DOHH2 (cell line): ENCODE measurements around the gene CMTM3.

Experiments used
- H3F3A ChIP-seq: fragments of 200-600 bp; sonication (generic), shearing (Covaris generic); 2 replicates; pipeline ENCODE4 v1.6.0; 2016; ENCODE audit warnings: antibody characterized with exemption, mild to moderate bottlenecking; ENCODE audit not compliant: control insufficient read depth, insufficient read depth
- H3K27ac ChIP-seq: fragments of 200-600 bp; sonication (generic); 2 replicates; pipeline ENCODE4 v1.5.1; 2014; ENCODE audit warnings: low read depth, mild to moderate bottlenecking, low read length, moderate library complexity
- H3K27me3 ChIP-seq: fragments of 200-600 bp; sonication (generic); 2 replicates; pipeline ENCODE4 v1.6.1; 2014; ENCODE audit warnings: mild to moderate bottlenecking, low read length, mixed read lengths; ENCODE audit not compliant: control insufficient read depth
- H3K36me3 ChIP-seq: fragments of 200-600 bp; sonication (generic); 2 replicates; pipeline ENCODE4 v1.6.1; 2014; ENCODE audit warnings: mild to moderate bottlenecking, low read length, moderate library complexity, mixed read lengths; ENCODE audit not compliant: control insufficient read depth
- H3K4me1 ChIP-seq: fragments of 200-600 bp; sonication (generic); 2 replicates; pipeline ENCODE4 v1.6.1; 2014; ENCODE audit warnings: mild to moderate bottlenecking, low read length, mixed read lengths; ENCODE audit not compliant: control insufficient read depth
- H3K4me2 ChIP-seq: fragments of 200-600 bp; sonication (generic); 2 replicates; pipeline ENCODE4 v1.6.0; 2014; ENCODE audit warnings: mild to moderate bottlenecking, low read length, moderate library complexity
- H3K4me3 ChIP-seq: fragments of 200-600 bp; sonication (generic); 2 replicates; pipeline ENCODE4 v1.5.1; 2014; ENCODE audit warnings: mild to moderate bottlenecking, low read length, mixed read lengths
- H3K79me2 ChIP-seq: fragments of 200-600 bp; sonication (generic); 2 replicates; pipeline ENCODE4 v1.6.1; 2014; ENCODE audit warnings: mild to moderate bottlenecking, low read length, mixed read lengths; ENCODE audit not compliant: control insufficient read depth
- H3K9me2 ChIP-seq: fragments of 200-600 bp; sonication (generic); replicated peaks from 2 replicates; pipeline ENCODE4 v1.6.1; 2014; ENCODE audit warnings: mild to moderate bottlenecking, low read length, mixed read lengths; ENCODE audit not compliant: control insufficient read depth
- H3K9me3 ChIP-seq: fragments of 200-600 bp; sonication (generic); 2 replicates; pipeline ENCODE4 v1.6.1; 2014; ENCODE audit warnings: antibody characterized with exemption, low read length, mixed read lengths; ENCODE audit not compliant: control insufficient read depth, insufficient read depth
- H4K20me1 ChIP-seq: fragments of 200-600 bp; sonication (generic); 2 replicates; pipeline ENCODE4 v1.6.0; 2014; ENCODE audit warnings: low read depth, mild to moderate bottlenecking, antibody characterized with exemption, low read length, moderate library complexity; ENCODE audit not compliant: control insufficient read depth, insufficient read depth
- CTCF ChIP-seq: fragments of 200-600 bp; sonication (generic); IDR thresholded peaks from one replicate; pipeline ENCODE4 v1.5.1; 2014; ENCODE audit warnings: antibody characterized with exemption, mild to moderate bottlenecking, low read depth, low read length; ENCODE audit not compliant: poor library complexity, severe bottlenecking
- EZH2phosphoT487 ChIP-seq: fragments of 200-600 bp; sonication (generic); IDR thresholded peaks from 2 replicates; pipeline ENCODE4 v1.6.1; 2017; ENCODE audit warnings: borderline replicate concordance, mild to moderate bottlenecking, antibody characterized with exemption, low read length, moderate library complexity, mixed read lengths

Gene CMTM3

GRCh38 chr16:66569827-66570405, 34.6 kb upstream of the CMTM3 start:
- H3K27me3 ChIP-seq, result no peaks in the 10 kb centered on the region
- no peaks in the 10 kb centered on the region for H3K4me1 ChIP-seq
- H3K27ac ChIP-seq, result no peak overlapping the region
- peaks cover 20% of the 10 kb centered on the region; the same call in 1 of the 2 replicates for H3K36me3 ChIP-seq
- H3K9me3 ChIP-seq, result no peaks in the 10 kb centered on the region
- no peak overlapping the region for H3K4me2 ChIP-seq
- no peak for TF ChIP-seq CTCF
- no peak for TF ChIP-seq EZH2phosphoT487
- no peaks in the 10 kb centered on the region for H3K9me2 ChIP-seq
- no peaks in the 10 kb centered on the region for H3K79me2 ChIP-seq
- H3K4me3 ChIP-seq, result no peak overlapping the region
- H3F3A ChIP-seq, result peaks cover 12% of the 10 kb centered on the region; the same call in 1 of the 2 replicates
- H4K20me1 ChIP-seq, result no peaks in the 10 kb centered on the region

- no peak overlapping the region for H3K4me2 ChIP-seq
- H3K9me2 ChIP-seq, result no peaks in the 10 kb centered on the region
- H3F3A ChIP-seq, result peaks cover 12% of the 10 kb centered on the region; the same call in 1 of the 2 replicates
- H3K27me3 ChIP-seq, result no peaks in the 10 kb centered on the region
- H3K4me3 ChIP-seq, result no peak overlapping the region
- H3K36me3 ChIP-seq, result peaks cover 3% of the 10 kb centered on the region; the same call in 1 of the 2 replicates
- no peaks in the 10 kb centered on the region for H3K79me2 ChIP-seq
- H4K20me1 ChIP-seq, result no peaks in the 10 kb centered on the region
- no peak overlapping the region for H3K27ac ChIP-seq
- TF ChIP-seq CTCF, result no peak
- no peak for TF ChIP-seq EZH2phosphoT487
- H3K4me1 ChIP-seq, result no peaks in the 10 kb centered on the region
- no peaks in the 10 kb centered on the region for H3K9me3 ChIP-seq
Observed at GRCh38 chr16:66572356-66572755, 32.1 kb upstream of the CMTM3 start.

- 0 out of 2 replicates have a peak, but pooled peaks cover 2% of the 10 kb centered on the region for H3F3A ChIP-seq
- H3K36me3 ChIP-seq, result no peaks in the 10 kb centered on the region
- H3K27ac ChIP-seq, result no peak overlapping the region
- H3K4me3 ChIP-seq, result no peak overlapping the region
- no peaks in the 10 kb centered on the region for H3K9me3 ChIP-seq
- no peaks in the 10 kb centered on the region for H3K9me2 ChIP-seq
- no peaks in the 10 kb centered on the region for H3K79me2 ChIP-seq
- TF ChIP-seq EZH2phosphoT487 (no peak), CTCF (no peak)
- H4K20me1 ChIP-seq, result no peaks in the 10 kb centered on the region
- H3K4me2 ChIP-seq, result no peak overlapping the region
- no peaks in the 10 kb centered on the region for H3K4me1 ChIP-seq
- H3K27me3 ChIP-seq, result no peaks in the 10 kb centered on the region
Observed at GRCh38 chr16:66574081-66574480, 30.4 kb upstream of the CMTM3 start.
